Pancreas (tissue), 10 donors: ENCODE results near the gene CAMK2B. TPM values are rescaled to one million over a fixed set of nuclear protein-coding genes. Genes with fewer than 3 reads are reported as not detected.
A peak's percentile ranks its signal among the peaks of the same experiment; 100 is the strongest.

Source experiments
- ATAC-seq, 4 donors: fragments of 200-7000 bp; cut with Tn5 transposase; one replicate each; pipeline versions ENCODE4 v1.8.0 to v1.9.1; 2020; ENCODE audit warnings: mild to moderate bottlenecking in 4 of 4, moderate library complexity in 4 of 4
- DNase-seq, 6 donors: peaks; one replicate each; pipeline ENCODE4 v3.0.0-alpha.2; 2020
- FAIRE-seq: peaks from 2 replicates; lab custom pipeline; 2012; peaks lifted over from hg19 to GRCh38; lab: Jason Lieb, UNC
- H3K27ac ChIP-seq, 4 donors: fragments of 200-600 bp; sonication (generic); 1 replicate in 3 of 4; 2 replicates in 1 of 4; pipeline versions ENCODE4 v1.5.0 to v1.8.0; 2020
- H3K27me3 ChIP-seq, 4 donors: fragments of 200-600 bp; one replicate each; pipeline ENCODE4 v1.8.0; 2021
- H3K36me3 ChIP-seq, 3 donors: fragments of 200-600 bp; sonication (generic) in 1 of 3; one replicate each; pipeline versions ENCODE4 v1.5.0 to v1.8.0; 2020 to 2021
- H3K4me1 ChIP-seq, 3 donors: fragments of 200-600 bp; one replicate each; pipeline ENCODE4 v1.8.0; 2021
- H3K4me3 ChIP-seq, 4 donors: fragments of 200-600 bp; sonication (generic) in 2 of 4; one replicate each; pipeline versions ENCODE4 v1.5.0 to v1.8.0; 2020 to 2021
- H3K9me3 ChIP-seq, 4 donors: fragments of 200-600 bp; one replicate each; pipeline ENCODE4 v1.8.0; 2021
- WGBS, 2 donors: extraction: QIAGEN DNeasy Blood & Tissue Kit; methylation state at CpG; one replicate each; pipeline ENCODE4 v1.1.7; 2013; 5-methylcytosine and 5-hydroxymethylcytosine counted together
- intact Hi-C, 3 donors: fragments of 100-400 bp; cut with DNase I; formaldehyde crosslinking; loops; one replicate each; pipeline versions ENCODE4 v1.11.1 to v1.14.2; 2022
- polyA plus RNA-seq, 2 donors: library from polyadenylated mRNA; stranded (reverse); fragments of 200-250 nt; gene quantifications; one replicate each; pipeline ENCODE4 v1.2.3, GENCODE V29; 2013
- total RNA-seq, 6 donors: library from RNA; stranded (reverse); fragmentation: NEBNext Ultra II Directional in 4 of 6; extraction: Animal tissue kit (Norgen Biotek cat#: 25700) in 4 of 6; gene quantifications; one replicate each; pipeline versions ENCODE4 v1.2.1 to v1.2.4, GENCODE V29; 2021 to 2023
- TF ChIP-seq, protein P1 (sequence below), 4 donors: fragments of 200-600 bp; sonication (generic) in 3 of 4; IDR thresholded peaks; one replicate each; pipeline versions ENCODE4 v1.5.0 to v1.8.0; 2021; ENCODE audit warnings: antibody characterized with exemption in 4 of 4
- donor health status: healthy with polysubstance abuse.
- donor health status: DM: no; HTN: no; CAD: no; lungs with moderate emphysema.
- donor health status: DM: no; HTN: no; CAD: no.
- donor health status: control.
- donor health status: control.
- donor health status: Bipolar disorder and iron deficiency.
- donor health status: DM: yes; HTN: yes; CAD: no.
- donor health status: DM: no; HTN: no; CAD: no.
- donor health status: DM: no; HTN: no; CAD: no.
- donor health status: DM: yes; HTN: yes; CAD: no.

The CAMK2B gene
- total and polyA plus RNA-seq, 8 donors, result 0.83 to 34.0 (median 2.0) TPM

DNA sequence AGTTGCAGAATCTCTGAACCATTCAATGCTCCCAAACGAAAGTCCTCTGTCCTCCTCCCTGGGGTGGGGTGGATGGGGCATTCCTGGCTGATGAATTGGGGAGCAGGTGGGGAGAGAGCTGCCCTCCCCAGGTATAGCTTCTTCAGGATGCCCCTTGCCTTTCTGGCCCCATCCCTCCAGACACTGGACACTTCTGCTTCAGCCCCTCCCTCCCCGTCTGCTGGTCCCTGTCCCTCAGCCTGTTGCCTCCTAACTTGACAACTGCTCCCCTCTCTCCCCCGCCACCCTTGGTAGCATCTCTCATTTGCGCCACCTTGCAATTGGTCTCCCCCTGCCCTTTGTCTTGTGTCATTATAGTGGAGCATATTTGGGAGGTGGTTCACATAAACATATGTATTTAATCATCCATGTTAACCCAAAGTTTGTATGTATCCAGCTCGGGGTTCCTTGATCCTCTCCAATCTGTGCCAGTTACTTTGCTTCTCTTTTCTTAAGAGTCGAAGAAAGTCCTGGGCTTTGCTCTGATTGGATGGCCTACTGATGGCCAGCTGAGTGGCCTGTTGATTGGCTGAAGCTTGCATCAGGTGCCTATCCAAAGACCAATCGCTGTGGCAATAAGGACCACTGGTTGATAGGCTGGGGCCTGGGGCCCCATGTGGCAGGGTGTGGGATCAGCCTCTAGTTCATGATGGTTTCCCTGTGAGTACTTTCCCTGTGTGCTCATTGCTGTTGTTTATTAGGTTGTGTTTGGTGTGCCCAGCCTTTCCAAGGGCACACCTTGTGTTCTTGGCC, 132.2 kb downstream of the CAMK2B start:
- DNase-seq (no peak), ATAC-seq (no peak)

DNA sequence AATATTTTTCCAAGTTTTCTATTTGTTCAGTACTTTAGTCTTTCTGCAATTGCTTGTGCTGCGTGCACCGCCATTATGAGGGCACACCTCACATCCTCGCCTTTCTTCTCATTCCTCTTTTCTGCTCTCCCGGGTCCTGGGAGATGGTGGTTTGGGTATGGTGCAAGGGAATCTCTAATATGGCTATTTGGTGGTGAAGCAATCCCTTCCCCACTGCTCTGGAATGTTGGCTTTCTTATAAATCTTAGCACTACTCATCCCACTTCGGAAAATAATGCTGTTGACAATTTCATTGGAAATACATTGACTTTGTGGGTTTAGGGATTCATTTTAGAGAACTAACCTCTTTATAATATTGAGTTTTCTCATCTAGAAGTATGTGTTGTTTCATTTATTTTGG, 134.2 kb downstream of the CAMK2B start:
- FAIRE-seq, result no peak
- DNase-seq, result no peak
- Histone ChIP-seq H3K4me3 (no peak overlapping the region), H3K36me3 (no peaks in the 10 kb centered on the region), H3K27ac (no peak overlapping the region), H3K9me3 (no peaks in the 10 kb centered on the region), H3K27me3 (no peaks in the 10 kb centered on the region), H3K4me1 (no peaks in the 10 kb centered on the region)
- intact Hi-C loops, result no loop called here
- WGBS, 2 donors, result 74 to 81% methylated on average over 5 of the region's 5 CpGs
- TF ChIP-seq, protein P1, sequence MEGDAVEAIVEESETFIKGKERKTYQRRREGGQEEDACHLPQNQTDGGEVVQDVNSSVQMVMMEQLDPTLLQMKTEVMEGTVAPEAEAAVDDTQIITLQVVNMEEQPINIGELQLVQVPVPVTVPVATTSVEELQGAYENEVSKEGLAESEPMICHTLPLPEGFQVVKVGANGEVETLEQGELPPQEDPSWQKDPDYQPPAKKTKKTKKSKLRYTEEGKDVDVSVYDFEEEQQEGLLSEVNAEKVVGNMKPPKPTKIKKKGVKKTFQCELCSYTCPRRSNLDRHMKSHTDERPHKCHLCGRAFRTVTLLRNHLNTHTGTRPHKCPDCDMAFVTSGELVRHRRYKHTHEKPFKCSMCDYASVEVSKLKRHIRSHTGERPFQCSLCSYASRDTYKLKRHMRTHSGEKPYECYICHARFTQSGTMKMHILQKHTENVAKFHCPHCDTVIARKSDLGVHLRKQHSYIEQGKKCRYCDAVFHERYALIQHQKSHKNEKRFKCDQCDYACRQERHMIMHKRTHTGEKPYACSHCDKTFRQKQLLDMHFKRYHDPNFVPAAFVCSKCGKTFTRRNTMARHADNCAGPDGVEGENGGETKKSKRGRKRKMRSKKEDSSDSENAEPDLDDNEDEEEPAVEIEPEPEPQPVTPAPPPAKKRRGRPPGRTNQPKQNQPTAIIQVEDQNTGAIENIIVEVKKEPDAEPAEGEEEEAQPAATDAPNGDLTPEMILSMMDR (IDR thresholded peaks at IDR 0.05), result no peak
- ATAC-seq, result no peak

More for the DNA sequence above, 132.2 kb downstream of the CAMK2B start:
- H3K27ac ChIP-seq, result no peak overlapping the region
- H3K36me3 ChIP-seq, result no peaks in the 10 kb centered on the region
- intact Hi-C loops, result no loop called here
- H3K9me3 ChIP-seq, result no peaks in the 10 kb centered on the region
- FAIRE-seq, result no peak
- no peaks in the 10 kb centered on the region for H3K27me3 ChIP-seq
- TF ChIP-seq, protein P1 (IDR thresholded peaks at IDR 0.05), result no peak
- H3K4me3 ChIP-seq, result no peak overlapping the region
- WGBS, 2 donors, result 80 to 87% methylated on average over 7 of the region's 7 CpGs
- no peaks in the 10 kb centered on the region for H3K4me1 ChIP-seq

DNA sequence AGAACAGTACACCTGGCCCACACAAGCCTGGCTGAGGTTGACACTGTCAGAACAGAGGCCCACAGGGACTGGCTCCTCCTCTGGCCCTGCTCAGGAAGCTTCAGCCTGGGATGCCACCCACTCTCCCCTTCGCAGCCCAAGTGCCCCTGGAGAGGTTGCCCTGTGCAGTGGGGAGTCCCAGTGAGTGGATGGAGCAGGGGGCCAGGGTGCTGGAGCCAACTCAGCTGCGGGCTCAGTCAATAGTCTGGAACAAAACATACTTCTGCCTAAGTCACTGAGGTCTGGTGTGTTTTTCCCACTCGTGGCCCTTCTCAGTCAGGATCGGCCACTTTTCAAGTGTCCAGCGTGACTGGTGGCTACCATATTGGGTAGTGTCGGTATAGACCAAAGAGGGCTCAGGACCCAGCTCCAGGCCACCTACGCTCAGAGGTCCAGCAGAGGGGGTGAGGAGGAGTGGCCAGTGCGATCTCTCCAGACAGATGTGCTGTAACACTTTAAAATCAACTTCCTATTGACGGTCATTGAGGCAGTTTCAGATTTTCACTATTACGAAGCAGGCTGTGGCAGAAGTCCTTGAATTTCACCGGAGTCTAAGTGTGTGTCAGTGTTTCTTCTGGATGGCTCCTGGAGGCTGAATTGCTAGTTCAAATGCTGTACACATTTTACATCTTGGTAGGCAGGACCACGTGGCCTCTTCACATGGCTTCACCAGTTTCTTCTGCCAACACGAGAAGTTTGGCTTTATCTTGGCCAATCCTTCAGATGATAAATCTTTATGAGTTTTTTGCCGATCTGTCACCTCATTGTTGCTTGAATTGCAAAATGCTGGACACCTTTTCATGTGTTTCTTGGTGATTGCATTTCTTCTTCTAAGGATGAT, 135.2 kb downstream of the CAMK2B start:
- DNase-seq, result no peak
- Histone ChIP-seq H3K36me3 (no peaks in the 10 kb centered on the region), H3K9me3 (no peaks in the 10 kb centered on the region), H3K4me1 (no peaks in the 10 kb centered on the region), H3K4me3 (no peak overlapping the region), H3K27me3 (no peaks in the 10 kb centered on the region), H3K27ac (peak overlapping the region in 1 of 4 donors; percentile 4)
- 67 to 80% methylated on average over 14 of the region's 14 CpGs for WGBS, 2 donors
- no peak for FAIRE-seq
- TF ChIP-seq, protein P1 (IDR thresholded peaks at IDR 0.05), result no peak
- ATAC-seq, result peak in 2 of 4 donors; percentile 5 to 8
- intact Hi-C loops, result no loop called here

DNA sequence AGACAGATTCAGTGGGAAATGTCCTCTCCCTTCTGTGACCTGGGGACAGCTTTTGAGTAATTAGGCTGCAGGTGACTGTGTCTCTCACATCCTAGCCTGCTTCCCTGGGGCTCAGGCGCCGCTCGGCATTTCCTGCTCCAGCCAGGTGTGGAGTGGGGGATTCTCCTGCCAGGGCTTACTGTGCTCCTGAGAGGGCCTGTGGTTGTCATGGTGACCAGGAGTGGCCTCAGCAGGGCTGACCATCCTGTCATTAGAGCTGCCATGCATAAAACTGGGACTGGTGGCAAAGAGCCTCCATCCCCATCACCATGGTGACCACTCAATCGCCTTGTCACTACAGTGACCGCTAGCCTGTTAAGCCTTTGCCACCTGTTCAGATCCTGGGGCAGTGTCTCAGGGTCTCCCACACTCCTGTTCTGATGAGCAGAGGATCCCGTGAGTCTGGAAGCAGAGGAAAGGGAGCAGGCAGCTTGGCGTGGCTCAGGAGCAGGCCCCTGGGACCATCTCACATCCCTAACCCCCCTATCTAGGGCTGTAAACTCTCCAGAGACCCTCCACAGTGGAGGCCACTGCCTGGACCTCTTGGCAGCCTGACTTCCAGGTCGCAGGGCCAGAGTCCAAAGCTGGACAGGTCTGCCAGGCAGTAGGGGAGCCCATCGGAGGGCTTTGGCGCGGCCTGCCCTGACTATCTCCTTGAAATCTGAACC, 136.0 kb downstream of the CAMK2B start, which contains the start of gene GCK:
Gene GCK (minus strand): TSS at position 154 of the 707 bp plus-strand sequence. CDS start 486 bp downstream, outside the sequence.
- TF ChIP-seq, protein P1 (IDR thresholded peaks at IDR 0.05), result no peak
- Histone ChIP-seq H3K36me3 (no peaks in the 10 kb centered on the region), H3K9me3 (no peaks in the 10 kb centered on the region), H3K4me3 (no peak within 1 kb of the TSS), H3K27ac (peak within 1 kb of the TSS in 1 of 4 donors; percentile 4), H3K4me1 (no peaks in the 10 kb centered on the region), H3K27me3 (no peaks in the 10 kb centered on the region)
- no peak for FAIRE-seq
- peak in 3 of 4 donors; percentile 63 to 88 (median 86) for ATAC-seq
- intact Hi-C loops, result no loop called here
- peak in 1 of 6 donors; percentile 43 for DNase-seq
- 66 to 70% methylated on average over 11 of the region's 11 CpGs for WGBS, 2 donors
